Measurements from ENCODE around the gene HMCN1.

- TF ChIP-seq CTCF (IDR thresholded peaks at IDR 0.05) (no peak), POLR2A (IDR thresholded peaks at IDR 0.05; ENCODE audit: low read depth) (no peak)
Observed at GRCh38 chr1:186188736-186189135, 454.5 kb downstream of the HMCN1 start.

Measured in esophagus muscularis mucosa (tissue), 3 donors.